ENCODE results near the gene STK4.

The STK4 gene

GRCh38 chr20:45117581-45117980, 151.3 kb downstream of the STK4 start:
- TF ChIP-seq POLR2A (IDR thresholded peaks at IDR 0.05; ENCODE audit: low read depth, low read length) = no peak
- TF ChIP-seq SPI1 (IDR thresholded peaks at IDR 0.05; ENCODE audit: low read depth, low read length) = no peak
- no peak for TF ChIP-seq PAX5 (IDR thresholded peaks at IDR 0.05; ENCODE audit: insufficient read depth, low read length, severe bottlenecking)
- TF ChIP-seq POLR2AphosphoS5 (IDR thresholded peaks at IDR 0.05; ENCODE audit: low read depth, low read length) = no peak
- TF ChIP-seq TAF1 (IDR thresholded peaks at IDR 0.05; ENCODE audit: low read depth, low read length) = no peak
- no peak for TF ChIP-seq POU2F2 (IDR thresholded peaks at IDR 0.05; ENCODE audit: low read depth, low read length)
- DNase-seq (ENCODE audit: insufficient read length, low spot score) = no peak
- FAIRE-seq = no peak

- FAIRE-seq (no peak), DNase-seq (ENCODE audit: insufficient read length, low spot score) (no peak)
- no peak for TF ChIP-seq POLR2AphosphoS5 (IDR thresholded peaks at IDR 0.05; ENCODE audit: low read depth, low read length)
- TF ChIP-seq POLR2A (IDR thresholded peaks at IDR 0.05; ENCODE audit: low read depth, low read length) = no peak
- TF ChIP-seq POU2F2 (IDR thresholded peaks at IDR 0.05; ENCODE audit: low read depth, low read length) = no peak
- no peak for TF ChIP-seq PAX5 (IDR thresholded peaks at IDR 0.05; ENCODE audit: insufficient read depth, low read length, severe bottlenecking)
- no peak for TF ChIP-seq TAF1 (IDR thresholded peaks at IDR 0.05; ENCODE audit: low read depth, low read length)
- no peak for TF ChIP-seq SPI1 (IDR thresholded peaks at IDR 0.05; ENCODE audit: low read depth, low read length)
These were observed 151.7 kb downstream of the STK4 start for GRCh38 chr20:45118028-45118427.

GRCh38 chr20:45119556-45120266, 153.4 kb downstream of the STK4 start:
- TF ChIP-seq POLR2AphosphoS5 (IDR thresholded peaks at IDR 0.05; ENCODE audit: low read depth, low read length) (no peak), POU2F2 (IDR thresholded peaks at IDR 0.05; ENCODE audit: low read depth, low read length) (no peak), PAX5 (IDR thresholded peaks at IDR 0.05; ENCODE audit: insufficient read depth, low read length, severe bottlenecking) (no peak), POLR2A (IDR thresholded peaks at IDR 0.05; ENCODE audit: low read depth, low read length) (no peak), SPI1 (IDR thresholded peaks at IDR 0.05; ENCODE audit: low read depth, low read length) (no peak), TAF1 (IDR thresholded peaks at IDR 0.05; ENCODE audit: low read depth, low read length) (no peak)
- DNase-seq (ENCODE audit: insufficient read length, low spot score) (no peak), FAIRE-seq (no peak)

- FAIRE-seq = no peak
- no peak for DNase-seq (ENCODE audit: insufficient read length, low spot score)
- TF ChIP-seq TAF1 (IDR thresholded peaks at IDR 0.05; ENCODE audit: low read depth, low read length) (no peak), SPI1 (IDR thresholded peaks at IDR 0.05; ENCODE audit: low read depth, low read length) (no peak), POLR2A (IDR thresholded peaks at IDR 0.05; ENCODE audit: low read depth, low read length) (no peak), POU2F2 (IDR thresholded peaks at IDR 0.05; ENCODE audit: low read depth, low read length) (no peak), PAX5 (IDR thresholded peaks at IDR 0.05; ENCODE audit: insufficient read depth, low read length, severe bottlenecking) (no peak), POLR2AphosphoS5 (IDR thresholded peaks at IDR 0.05; ENCODE audit: low read depth, low read length) (no peak)
These were observed 155.1 kb downstream of the STK4 start for GRCh38 chr20:45121388-45121787.

- FAIRE-seq (no peak), DNase-seq (ENCODE audit: insufficient read length, low spot score) (no peak)
These were observed 158.1 kb downstream of the STK4 start, which contains the start of gene WFDC12 for GRCh38 chr20:45124365-45124764. Gene WFDC12, minus strand, starts transcription at chr20:45124465. Its CDS starts 18 bp downstream, at chr20:45124447.

DNA sequence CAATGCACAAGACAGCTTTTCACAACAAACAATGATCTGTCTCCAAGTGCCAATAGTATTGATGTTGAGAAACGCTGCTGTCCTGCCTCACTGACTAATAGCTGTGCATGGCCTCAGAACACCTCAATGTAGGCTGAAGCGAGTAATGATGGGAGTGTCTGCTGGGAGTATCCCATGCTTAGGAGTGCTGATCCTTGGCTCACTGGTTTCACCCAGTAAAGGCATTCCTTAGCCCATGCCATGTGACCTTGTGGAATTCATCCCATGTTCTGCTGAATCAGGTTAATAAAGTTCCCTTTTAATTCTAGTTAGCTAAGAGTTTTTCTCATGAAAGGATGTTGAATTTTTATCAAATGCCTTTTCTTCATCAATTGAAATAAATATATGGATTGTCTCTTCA, 161.8 kb downstream of the STK4 start:
- no peak for DNase-seq (ENCODE audit: insufficient read length, low spot score)
- no peak for TF ChIP-seq TAF1 (IDR thresholded peaks at IDR 0.05; ENCODE audit: low read depth, low read length)
- TF ChIP-seq POU2F2 (IDR thresholded peaks at IDR 0.05; ENCODE audit: low read depth, low read length) = no peak
- TF ChIP-seq PAX5 (IDR thresholded peaks at IDR 0.05; ENCODE audit: insufficient read depth, low read length, severe bottlenecking) = no peak
- TF ChIP-seq SPI1 (IDR thresholded peaks at IDR 0.05; ENCODE audit: low read depth, low read length) = no peak
- TF ChIP-seq POLR2A (IDR thresholded peaks at IDR 0.05; ENCODE audit: low read depth, low read length) = no peak
- TF ChIP-seq POLR2AphosphoS5 (IDR thresholded peaks at IDR 0.05; ENCODE audit: low read depth, low read length) = no peak
- peak; percentile 9 for FAIRE-seq

More at GRCh38 chr20:45124365-45124764, 158.1 kb downstream of the STK4 start, which contains the start of gene WFDC12:
- TF ChIP-seq SPI1 (IDR thresholded peaks at IDR 0.05; ENCODE audit: low read depth, low read length) (no peak), POU2F2 (IDR thresholded peaks at IDR 0.05; ENCODE audit: low read depth, low read length) (no peak), POLR2A (IDR thresholded peaks at IDR 0.05; ENCODE audit: low read depth, low read length) (no peak), TAF1 (IDR thresholded peaks at IDR 0.05; ENCODE audit: low read depth, low read length) (no peak), PAX5 (IDR thresholded peaks at IDR 0.05; ENCODE audit: insufficient read depth, low read length, severe bottlenecking) (no peak), POLR2AphosphoS5 (IDR thresholded peaks at IDR 0.05; ENCODE audit: low read depth, low read length) (no peak)
